Measurements from ENCODE around the gene PCGF1.
A peak's percentile ranks its signal among the peaks of the same experiment; 100 is the strongest.

PCGF1 gene

GRCh38 chr2:74514368-74515270, 7.1 kb upstream of the PCGF1 start, which contains the start of gene TLX2:
Gene TLX2 (plus strand): TSS chr2:74514450. CDS start chr2:74514807, 357 bp downstream.
- peak in 1 of 2 experiments; percentile 24 for DNase-seq

- peak; percentile 29 to 42 for DNase-seq
These were observed 6.3 kb upstream of the PCGF1 start for GRCh38 chr2:74513605-74514367.

- no peak for DNase-seq
These were observed 5.5 kb upstream of the PCGF1 start for GRCh38 chr2:74512744-74513604.

- no peak for DNase-seq
These were observed 3.9 kb upstream of the PCGF1 start for GRCh38 chr2:74511104-74511989.

- DNase-seq, result no peak
These were observed 2.8 kb upstream of the PCGF1 start for GRCh38 chr2:74510272-74510671.

- DNase-seq, result peak in 1 of 2 experiments; percentile 28
These were observed 528 bp upstream of the PCGF1 start for GRCh38 chr2:74507926-74508520.

GRCh38 chr2:74505448-74506246, 1.8 kb downstream of the PCGF1 start:
- DNase-seq, result no peak

GRCh38 chr2:74504591-74504990, 2.9 kb downstream of the PCGF1 start:
- DNase-seq, result no peak

- DNase-seq, result no peak
These were observed 3.7 kb downstream of the PCGF1 start for GRCh38 chr2:74503506-74504475.

- DNase-seq, result peak; percentile 59 to 69
These were observed 4.6 kb downstream of the PCGF1 start for GRCh38 chr2:74502720-74503505.

GRCh38 chr2:74502147-74502719, 5.3 kb downstream of the PCGF1 start:
- no peak for DNase-seq

- no peak for DNase-seq
These were observed 6.0 kb downstream of the PCGF1 start for GRCh38 chr2:74501335-74502071.

- DNase-seq, result no peak
These were observed 6.9 kb downstream of the PCGF1 start for GRCh38 chr2:74500578-74500946.

GRCh38 chr2:74499940-74500577, 7.4 kb downstream of the PCGF1 start:
- DNase-seq, result no peak

GRCh38 chr2:74499267-74499939, 8.1 kb downstream of the PCGF1 start, which contains the start of gene LBX2:
Gene LBX2 (minus strand): TSS chr2:74499603. CDS start chr2:74499537, 66 bp downstream.
- DNase-seq, result peak; percentile 52 to 61

Data from activated CD4-positive, alpha-beta T cell treated with anti-CD3 and anti-CD28 coated beads, Interleukin-2, amount 50 U/mL, for 48 hours (primary cell).